ENCODE measurements around the gene FHL1.
A peak's percentile ranks its signal among the peaks of the same experiment; 100 is the strongest.
"Not testable (repeated sequence)": the region's sequence is repeated elsewhere in the genome, so short reads cannot be mapped to it uniquely, and the experiment has no call there.

The FHL1 gene

GRCh38 chrX:136227074-136227473 lies 79.7 kb downstream of the FHL1 start:
- H3K9ac ChIP-seq (ENCODE audit: low read length), result no peak overlapping the region
- peaks cover 91% of the 10 kb centered on the region for H3K36me3 ChIP-seq (ENCODE audit: control insufficient read depth, insufficient read depth, low read length)
- H3K27me3 ChIP-seq (ENCODE audit: control insufficient read depth, insufficient read depth, low read length), result no peaks in the 10 kb centered on the region
- H3K4me1 ChIP-seq (ENCODE audit: control insufficient read depth, insufficient read depth, low read length), result no peaks in the 10 kb centered on the region
- no peak overlapping the region for H3K27ac ChIP-seq (ENCODE audit: low read depth, low read length)
- no peak overlapping the region for H3K4me3 ChIP-seq (ENCODE audit: low read depth, low read length)
- H3K9me3 ChIP-seq (ENCODE audit: control insufficient read depth, insufficient read depth, low read depth, low read length), result no peaks in the 10 kb centered on the region

GRCh38 chrX:136227948-136228838 lies 80.9 kb downstream of the FHL1 start:
- Histone ChIP-seq H3K27ac (ENCODE audit: low read depth, low read length) (no peak overlapping the region), H3K4me3 (ENCODE audit: low read depth, low read length) (no peak overlapping the region), H3K27me3 (ENCODE audit: control insufficient read depth, insufficient read depth, low read length) (no peaks in the 10 kb centered on the region), H3K4me1 (ENCODE audit: control insufficient read depth, insufficient read depth, low read length) (no peaks in the 10 kb centered on the region), H3K9ac (ENCODE audit: low read length) (no peak overlapping the region), H3K36me3 (ENCODE audit: control insufficient read depth, insufficient read depth, low read length) (peaks cover 86% of the 10 kb centered on the region), H3K9me3 (ENCODE audit: control insufficient read depth, insufficient read depth, low read depth, low read length) (no peaks in the 10 kb centered on the region)

- Histone ChIP-seq H3K9ac (ENCODE audit: low read length) (no peak overlapping the region), H3K36me3 (ENCODE audit: control insufficient read depth, insufficient read depth, low read length) (peaks cover 80% of the 10 kb centered on the region), H3K27ac (ENCODE audit: low read depth, low read length) (no peak overlapping the region), H3K4me3 (ENCODE audit: low read depth, low read length) (no peak overlapping the region), H3K9me3 (ENCODE audit: control insufficient read depth, insufficient read depth, low read depth, low read length) (no peaks in the 10 kb centered on the region), H3K4me1 (ENCODE audit: control insufficient read depth, insufficient read depth, low read length) (no peaks in the 10 kb centered on the region), H3K27me3 (ENCODE audit: control insufficient read depth, insufficient read depth, low read length) (no peaks in the 10 kb centered on the region)
Observed at GRCh38 chrX:136228839-136229207, 81.5 kb downstream of the FHL1 start.

GRCh38 chrX:136237074-136237473 lies 89.7 kb downstream of the FHL1 start:
- H3K4me1 ChIP-seq (ENCODE audit: control insufficient read depth, insufficient read depth, low read length), result no peaks in the 10 kb centered on the region
- H3K9ac ChIP-seq (ENCODE audit: low read length), result no peak overlapping the region
- no peak overlapping the region for H3K27ac ChIP-seq (ENCODE audit: low read depth, low read length)
- peaks cover 65% of the 10 kb centered on the region for H3K36me3 ChIP-seq (ENCODE audit: control insufficient read depth, insufficient read depth, low read length)
- no peaks in the 10 kb centered on the region for H3K9me3 ChIP-seq (ENCODE audit: control insufficient read depth, insufficient read depth, low read depth, low read length)
- no peak overlapping the region for H3K4me3 ChIP-seq (ENCODE audit: low read depth, low read length)
- H3K27me3 ChIP-seq (ENCODE audit: control insufficient read depth, insufficient read depth, low read length), result no peaks in the 10 kb centered on the region

- not testable (repeated sequence) for H3K9me3 ChIP-seq (ENCODE audit: control insufficient read depth, insufficient read depth, low read depth, low read length); H3K27me3 ChIP-seq (ENCODE audit: control insufficient read depth, insufficient read depth, low read length); H3K4me3 ChIP-seq (ENCODE audit: low read depth, low read length); H3K4me1 ChIP-seq (ENCODE audit: control insufficient read depth, insufficient read depth, low read length); H3K27ac ChIP-seq (ENCODE audit: low read depth, low read length); H3K9ac ChIP-seq (ENCODE audit: low read length)
- H3K36me3 ChIP-seq (ENCODE audit: control insufficient read depth, insufficient read depth, low read length), result peaks cover 67% of the 10 kb centered on the region
Observed at GRCh38 chrX:136237849-136238248, 90.5 kb downstream of the FHL1 start.

GRCh38 chrX:136246201-136246600 lies 98.9 kb downstream of the FHL1 start:
- H3K9me3 ChIP-seq (ENCODE audit: control insufficient read depth, insufficient read depth, low read depth, low read length), result no peaks in the 10 kb centered on the region
- peaks cover 41% of the 10 kb centered on the region for H3K36me3 ChIP-seq (ENCODE audit: control insufficient read depth, insufficient read depth, low read length)
- peaks cover 8% of the 10 kb centered on the region; the same call in 1 of the 2 replicates for H3K27me3 ChIP-seq (ENCODE audit: control insufficient read depth, insufficient read depth, low read length)
- no peak overlapping the region for H3K4me3 ChIP-seq (ENCODE audit: low read depth, low read length)
- H3K4me1 ChIP-seq (ENCODE audit: control insufficient read depth, insufficient read depth, low read length), result no peaks in the 10 kb centered on the region
- H3K27ac ChIP-seq (ENCODE audit: low read depth, low read length), result no peak overlapping the region
- H3K9ac ChIP-seq (ENCODE audit: low read length), result no peak overlapping the region

- peaks cover 8% of the 10 kb centered on the region; the same call in 1 of the 2 replicates for H3K27me3 ChIP-seq (ENCODE audit: control insufficient read depth, insufficient read depth, low read length)
- no peaks in the 10 kb centered on the region for H3K36me3 ChIP-seq (ENCODE audit: control insufficient read depth, insufficient read depth, low read length)
- H3K4me1 ChIP-seq (ENCODE audit: control insufficient read depth, insufficient read depth, low read length), result peaks cover 5% of the 10 kb centered on the region; the same call in 1 of the 2 replicates
- no peak overlapping the region for H3K27ac ChIP-seq (ENCODE audit: low read depth, low read length)
- no peaks in the 10 kb centered on the region for H3K9me3 ChIP-seq (ENCODE audit: control insufficient read depth, insufficient read depth, low read depth, low read length)
- peak overlapping the region; percentile 67 for H3K4me3 ChIP-seq (ENCODE audit: low read depth, low read length)
- H3K9ac ChIP-seq (ENCODE audit: low read length), result peak overlapping the region; percentile 70
Observed at GRCh38 chrX:136250191-136251040, 103.1 kb downstream of the FHL1 start.

- H3K4me1 ChIP-seq (ENCODE audit: control insufficient read depth, insufficient read depth, low read length), result peaks cover 11% of the 10 kb centered on the region; the same call in 1 of the 2 replicates
- H3K9ac ChIP-seq (ENCODE audit: low read length), result peak within 1 kb of the TSS; percentile 70
- peak within 1 kb of the TSS; percentile 67 for H3K4me3 ChIP-seq (ENCODE audit: low read depth, low read length)
- no peaks in the 10 kb centered on the region for H3K36me3 ChIP-seq (ENCODE audit: control insufficient read depth, insufficient read depth, low read length)
- no peaks in the 10 kb centered on the region for H3K9me3 ChIP-seq (ENCODE audit: control insufficient read depth, insufficient read depth, low read depth, low read length)
- H3K27me3 ChIP-seq (ENCODE audit: control insufficient read depth, insufficient read depth, low read length), result peaks cover 8% of the 10 kb centered on the region; the same call in 1 of the 2 replicates
- no peak within 1 kb of the TSS; the same call in 1 of the 2 replicates for H3K27ac ChIP-seq (ENCODE audit: low read depth, low read length)
Observed at GRCh38 chrX:136251041-136251991, 104.0 kb downstream of the FHL1 start, which contains the start of gene MAP7D3. Gene MAP7D3, minus strand, starts transcription at chrX:136251400. Its CDS starts 42 bp downstream, at chrX:136251358.

- H3K4me1 ChIP-seq (ENCODE audit: control insufficient read depth, insufficient read depth, low read length), result peaks cover 16% of the 10 kb centered on the region
- no peaks in the 10 kb centered on the region; the same call in 1 of the 2 replicates for H3K27me3 ChIP-seq (ENCODE audit: control insufficient read depth, insufficient read depth, low read length)
Observed at GRCh38 chrX:136255541-136255940, 108.2 kb downstream of the FHL1 start.

GRCh38 chrX:136256026-136256425 lies 108.7 kb downstream of the FHL1 start:
- Histone ChIP-seq H3K36me3 (ENCODE audit: control insufficient read depth, insufficient read depth, low read length) (no peaks in the 10 kb centered on the region), H3K27ac (ENCODE audit: low read depth, low read length) (no peak overlapping the region), H3K9ac (ENCODE audit: low read length) (no peak overlapping the region), H3K4me3 (ENCODE audit: low read depth, low read length) (no peak overlapping the region), H3K9me3 (ENCODE audit: control insufficient read depth, insufficient read depth, low read depth, low read length) (no peaks in the 10 kb centered on the region), H3K4me1 (ENCODE audit: control insufficient read depth, insufficient read depth, low read length) (peaks cover 16% of the 10 kb centered on the region), H3K27me3 (ENCODE audit: control insufficient read depth, insufficient read depth, low read length) (no peaks in the 10 kb centered on the region; the same call in 1 of the 2 replicates)

More at GRCh38 chrX:136255541-136255940, 108.2 kb downstream of the FHL1 start:
- Histone ChIP-seq H3K36me3 (ENCODE audit: control insufficient read depth, insufficient read depth, low read length) (no peaks in the 10 kb centered on the region), H3K9ac (ENCODE audit: low read length) (no peak overlapping the region), H3K27ac (ENCODE audit: low read depth, low read length) (no peak overlapping the region), H3K9me3 (ENCODE audit: control insufficient read depth, insufficient read depth, low read depth, low read length) (no peaks in the 10 kb centered on the region), H3K4me3 (ENCODE audit: low read depth, low read length) (no peak overlapping the region)
